Natural killer cell (primary cell): ENCODE results near the gene TXNL1. TPM values are rescaled to one million over a fixed set of nuclear protein-coding genes. Genes with fewer than 3 reads are reported as not detected.

ENCODE experiments used
- ATAC-seq, 3 donors: fragments of 150-1000 bp in 2 of 3; fragments of 200-7000 bp in 1 of 3; cut with Tn5 transposase; 1 replicate in 1 of 3; 2 replicates in 2 of 3; pipeline ENCODE4 v1.10.0; 2021; ENCODE audit warnings: mild to moderate bottlenecking in 2 of 3, moderate library complexity in 2 of 3
- DNase-seq, 2 donors: peaks; one replicate each; pipeline versions ENCODE4 v3.0.0 to v3.0.0-alpha.2; 2013 to 2021; ENCODE audit warnings: mixed read lengths in 1 of 2
- H3K27ac ChIP-seq: one replicate; pipeline ENCODE4 v1.5.1; 2013; ENCODE audit warnings: mild to moderate bottlenecking, low read length
- H3K27me3 ChIP-seq: one replicate; pipeline ENCODE4 v1.6.1; 2013; ENCODE audit warnings: low read length; ENCODE audit not compliant: control insufficient read depth, insufficient read depth
- H3K36me3 ChIP-seq: one replicate; pipeline ENCODE4 v1.6.1; 2013; ENCODE audit warnings: low read length; ENCODE audit not compliant: control insufficient read depth, insufficient read depth
- H3K4me1 ChIP-seq: one replicate; pipeline ENCODE4 v1.6.1; 2013; ENCODE audit warnings: low read length; ENCODE audit not compliant: control insufficient read depth, insufficient read depth
- H3K4me3 ChIP-seq: one replicate; pipeline ENCODE4 v1.5.1; 2013; ENCODE audit warnings: low read length
- H3K9me3 ChIP-seq: one replicate; pipeline ENCODE4 v1.6.1; 2013; ENCODE audit warnings: low read length; ENCODE audit not compliant: control insufficient read depth, insufficient read depth
- H3K27ac Mint-ChIP-seq, 2 donors: one replicate each; pipeline ENCODE4 v1.8.0; 2022; ENCODE audit warnings: mild to moderate bottlenecking in 2 of 2, mixed read lengths in 2 of 2, moderate library complexity in 1 of 2
- H3K27me3 Mint-ChIP-seq, 2 donors: one replicate each; pipeline ENCODE4 v1.8.0; 2022; ENCODE audit warnings: low read depth in 2 of 2, mixed read lengths in 2 of 2
- H3K36me3 Mint-ChIP-seq: one replicate; pipeline ENCODE4 v1.8.0; 2022; ENCODE audit warnings: mixed read lengths
- H3K4me1 Mint-ChIP-seq, 2 donors: one replicate each; pipeline ENCODE4 v1.8.0; 2022; ENCODE audit warnings: mixed read lengths in 2 of 2
- H3K4me3 Mint-ChIP-seq: one replicate; pipeline ENCODE4 v1.8.0; 2022; ENCODE audit warnings: mild to moderate bottlenecking, moderate library complexity, mixed read lengths
- H3K9me3 Mint-ChIP-seq, 2 donors: one replicate each; pipeline ENCODE4 v1.8.0; 2022; ENCODE audit warnings: mixed read lengths in 2 of 2
- CTCF ChIP-seq: fragments of 200-600 bp; IDR thresholded peaks from one replicate; pipeline ENCODE4 v1.8.0; 2022; ENCODE audit warnings: antibody characterized with exemption
- WGBS: methylation state at CpG from one replicate; pipeline ENCODE4 v1.1.7; 2013; ENCODE audit warnings: missing lambda C conversion rate; ENCODE audit not compliant: insufficient coverage; 5-methylcytosine and 5-hydroxymethylcytosine counted together
- intact Hi-C: fragments of 100-400 bp; cut with micrococcal nuclease; formaldehyde crosslinking; loops from one replicate; pipeline ENCODE4 v1.14.2; 2022
- total RNA-seq, 4 donors: library from RNA; stranded (reverse); fragments of 120-200 nt in 1 of 4; gene quantifications; one replicate each; pipeline versions ENCODE4 v1.2.3 to v1.2.4, GENCODE V29; 2013 to 2022

Gene TXNL1
- total RNA-seq, 3 donors from 2014 or later (not counting 1 experiment from before 2014, with no cell fraction given), result 43.2 to 44.8 (median 44.0) TPM

- no peaks in the 10 kb centered on the region for H3K4me1 Mint-ChIP-seq
- H3K27ac Mint-ChIP-seq, result no peak overlapping the region
- DNase-seq (no peak), ATAC-seq (no peak)
- no peaks in the 10 kb centered on the region for H3K9me3 Mint-ChIP-seq
- H3K9me3 ChIP-seq, result no peaks in the 10 kb centered on the region
- no peaks in the 10 kb centered on the region for H3K4me1 ChIP-seq
- no peak overlapping the region for H3K4me3 ChIP-seq
- TF ChIP-seq CTCF, result no peak
- H3K27ac ChIP-seq, result no peak overlapping the region
- no peaks in the 10 kb centered on the region for H3K27me3 ChIP-seq
- H3K36me3 ChIP-seq, result no peaks in the 10 kb centered on the region
- no peaks in the 10 kb centered on the region for H3K36me3 Mint-ChIP-seq
- intact Hi-C loops, result no loop called here
- 85% methylated on average over 7 of the region's 7 CpGs for WGBS
- H3K27me3 Mint-ChIP-seq, result peaks cover 5 to 13% of the 10 kb centered on the region in 2 donors
- no peak overlapping the region for H3K4me3 Mint-ChIP-seq
Observed at GRCh38 chr18:56563568-56563967, 74.8 kb downstream of the TXNL1 start.

GRCh38 chr18:56562479-56562878 is 75.9 kb downstream of the TXNL1 start:
- no peak for DNase-seq
- Histone ChIP-seq H3K36me3 (no peaks in the 10 kb centered on the region), H3K9me3 (no peaks in the 10 kb centered on the region), H3K4me1 (no peaks in the 10 kb centered on the region), H3K4me3 (no peak overlapping the region), H3K27me3 (no peaks in the 10 kb centered on the region), H3K27ac (no peak overlapping the region)
- Mint-ChIP-seq H3K4me1 (no peaks in the 10 kb centered on the region), H3K4me3 (no peak overlapping the region), H3K27me3 (peaks cover 6 to 20% of the 10 kb centered on the region in 2 donors), H3K36me3 (no peaks in the 10 kb centered on the region), H3K27ac (no peak overlapping the region), H3K9me3 (no peaks in the 10 kb centered on the region)
- intact Hi-C loops, result no loop called here
- WGBS, result 88% methylated on average over 5 of the region's 5 CpGs
- TF ChIP-seq CTCF, result no peak
- no peak for ATAC-seq

GRCh38 chr18:56560992-56561391 is 77.4 kb downstream of the TXNL1 start:
- ATAC-seq (no peak), DNase-seq (no peak)
- Mint-ChIP-seq H3K36me3 (no peaks in the 10 kb centered on the region), H3K4me1 (no peaks in the 10 kb centered on the region), H3K4me3 (no peak overlapping the region), H3K9me3 (no peaks in the 10 kb centered on the region), H3K27ac (no peak overlapping the region), H3K27me3 (peaks cover 6 to 20% of the 10 kb centered on the region in 2 donors)
- Histone ChIP-seq H3K9me3 (no peaks in the 10 kb centered on the region), H3K4me3 (no peak overlapping the region), H3K27me3 (no peaks in the 10 kb centered on the region), H3K4me1 (no peaks in the 10 kb centered on the region), H3K36me3 (no peaks in the 10 kb centered on the region), H3K27ac (no peak overlapping the region)
- no peak for TF ChIP-seq CTCF
- intact Hi-C loops, result no loop called here
- WGBS, result 78% methylated on average over 2 of the region's 2 CpGs

- H3K4me3 Mint-ChIP-seq, result no peak overlapping the region
Observed at GRCh38 chr18:56559044-56559443, 79.3 kb downstream of the TXNL1 start.

More at GRCh38 chr18:56559044-56559443, 79.3 kb downstream of the TXNL1 start:
- Mint-ChIP-seq H3K36me3 (no peaks in the 10 kb centered on the region), H3K9me3 (no peaks in the 10 kb centered on the region), H3K4me1 (no peaks in the 10 kb centered on the region), H3K27ac (no peak overlapping the region), H3K27me3 (peaks cover 6 to 20% of the 10 kb centered on the region in 2 donors)
- Histone ChIP-seq H3K4me1 (no peaks in the 10 kb centered on the region), H3K9me3 (no peaks in the 10 kb centered on the region), H3K4me3 (no peak overlapping the region), H3K36me3 (no peaks in the 10 kb centered on the region), H3K27ac (no peak overlapping the region), H3K27me3 (no peaks in the 10 kb centered on the region)
- DNase-seq, result no peak
- no peak for ATAC-seq
- no peak for TF ChIP-seq CTCF
- 92% methylated on average over 4 of the region's 6 CpGs for WGBS
- intact Hi-C loops, result no loop called here
